ENCODE measurements around the gene PRR19. TPM values are rescaled to one million over a fixed set of nuclear protein-coding genes. Genes with fewer than 3 reads are reported as not detected.

Gene PRR19
- total RNA-seq, 1 donor from 2014 or later, result 0.71 TPM

GRCh38 chr19:42313096-42313839, 11.3 kb downstream of the PRR19 start, which contains the start of gene TMEM145:
Gene TMEM145, plus strand, starts transcription at chr19:42313309. Its CDS starts 68 bp downstream, at chr19:42313377.
- H3K4me3 ChIP-seq, result peak within 1 kb of the TSS; percentile 51

GRCh38 chr19:42313840-42314755, 12.2 kb downstream of the PRR19 start:
- Histone ChIP-seq H3K36me3 (no peaks in the 10 kb centered on the region), H3K4me1 (peaks cover 9% of the 10 kb centered on the region), H3K9me3 (no peaks in the 10 kb centered on the region), H3K27ac (no peak overlapping the region), H3K27me3 (ENCODE audit: low read depth) (peaks cover 37% of the 10 kb centered on the region), H3K4me3 (peak overlapping the region; percentile 51)
- intact Hi-C loops (cut with DNase I), result no loop called here
- ATAC-seq (no peak), DNase-seq (no peak)
- TF ChIP-seq, protein P1, sequence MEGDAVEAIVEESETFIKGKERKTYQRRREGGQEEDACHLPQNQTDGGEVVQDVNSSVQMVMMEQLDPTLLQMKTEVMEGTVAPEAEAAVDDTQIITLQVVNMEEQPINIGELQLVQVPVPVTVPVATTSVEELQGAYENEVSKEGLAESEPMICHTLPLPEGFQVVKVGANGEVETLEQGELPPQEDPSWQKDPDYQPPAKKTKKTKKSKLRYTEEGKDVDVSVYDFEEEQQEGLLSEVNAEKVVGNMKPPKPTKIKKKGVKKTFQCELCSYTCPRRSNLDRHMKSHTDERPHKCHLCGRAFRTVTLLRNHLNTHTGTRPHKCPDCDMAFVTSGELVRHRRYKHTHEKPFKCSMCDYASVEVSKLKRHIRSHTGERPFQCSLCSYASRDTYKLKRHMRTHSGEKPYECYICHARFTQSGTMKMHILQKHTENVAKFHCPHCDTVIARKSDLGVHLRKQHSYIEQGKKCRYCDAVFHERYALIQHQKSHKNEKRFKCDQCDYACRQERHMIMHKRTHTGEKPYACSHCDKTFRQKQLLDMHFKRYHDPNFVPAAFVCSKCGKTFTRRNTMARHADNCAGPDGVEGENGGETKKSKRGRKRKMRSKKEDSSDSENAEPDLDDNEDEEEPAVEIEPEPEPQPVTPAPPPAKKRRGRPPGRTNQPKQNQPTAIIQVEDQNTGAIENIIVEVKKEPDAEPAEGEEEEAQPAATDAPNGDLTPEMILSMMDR (IDR thresholded peaks at IDR 0.05), result no peak

More at GRCh38 chr19:42313096-42313839, 11.3 kb downstream of the PRR19 start, which contains the start of gene TMEM145:
- TF ChIP-seq, protein P1 (IDR thresholded peaks at IDR 0.05), result no peak
- no peaks in the 10 kb centered on the region for H3K36me3 ChIP-seq
- ATAC-seq, result peak; percentile 68 to 76
- peaks cover 37% of the 10 kb centered on the region for H3K27me3 ChIP-seq (ENCODE audit: low read depth)
- H3K4me1 ChIP-seq, result peaks cover 9% of the 10 kb centered on the region
- no peak within 1 kb of the TSS for H3K27ac ChIP-seq
- H3K9me3 ChIP-seq, result no peaks in the 10 kb centered on the region
- intact Hi-C loops (cut with DNase I), result no loop called here
- no peak for DNase-seq

DNA sequence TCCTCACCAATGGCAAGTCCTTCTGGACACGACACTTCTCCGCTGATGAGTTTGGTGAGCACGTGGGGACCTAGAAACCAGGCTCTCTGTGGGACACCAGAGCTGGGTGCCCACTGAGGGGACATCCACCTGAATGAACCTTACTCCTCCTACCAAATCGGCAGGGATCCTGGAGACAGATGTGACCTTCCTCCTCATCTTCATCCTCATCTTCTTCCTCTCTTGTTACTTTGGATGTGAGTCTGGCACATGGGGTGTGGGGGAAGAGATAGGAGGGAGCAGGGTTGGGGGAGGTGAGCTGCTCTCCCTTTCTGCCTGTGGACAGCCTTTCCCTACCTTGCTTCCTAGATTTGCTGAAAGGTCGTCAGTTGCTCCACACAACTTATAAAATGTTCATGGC, 13.1 kb downstream of the PRR19 start:
- no peak overlapping the region for H3K4me3 ChIP-seq
- H3K27me3 ChIP-seq (ENCODE audit: low read depth), result peaks cover 37% of the 10 kb centered on the region
- H3K27ac ChIP-seq, result no peak overlapping the region
- no peaks in the 10 kb centered on the region for H3K9me3 ChIP-seq
- no peak for ATAC-seq
- TF ChIP-seq, protein P1 (IDR thresholded peaks at IDR 0.05), result no peak
- no peaks in the 10 kb centered on the region for H3K36me3 ChIP-seq
- intact Hi-C loops (cut with DNase I), result no loop called here
- no peak for DNase-seq
- H3K4me1 ChIP-seq, result peaks cover 9% of the 10 kb centered on the region

DNA sequence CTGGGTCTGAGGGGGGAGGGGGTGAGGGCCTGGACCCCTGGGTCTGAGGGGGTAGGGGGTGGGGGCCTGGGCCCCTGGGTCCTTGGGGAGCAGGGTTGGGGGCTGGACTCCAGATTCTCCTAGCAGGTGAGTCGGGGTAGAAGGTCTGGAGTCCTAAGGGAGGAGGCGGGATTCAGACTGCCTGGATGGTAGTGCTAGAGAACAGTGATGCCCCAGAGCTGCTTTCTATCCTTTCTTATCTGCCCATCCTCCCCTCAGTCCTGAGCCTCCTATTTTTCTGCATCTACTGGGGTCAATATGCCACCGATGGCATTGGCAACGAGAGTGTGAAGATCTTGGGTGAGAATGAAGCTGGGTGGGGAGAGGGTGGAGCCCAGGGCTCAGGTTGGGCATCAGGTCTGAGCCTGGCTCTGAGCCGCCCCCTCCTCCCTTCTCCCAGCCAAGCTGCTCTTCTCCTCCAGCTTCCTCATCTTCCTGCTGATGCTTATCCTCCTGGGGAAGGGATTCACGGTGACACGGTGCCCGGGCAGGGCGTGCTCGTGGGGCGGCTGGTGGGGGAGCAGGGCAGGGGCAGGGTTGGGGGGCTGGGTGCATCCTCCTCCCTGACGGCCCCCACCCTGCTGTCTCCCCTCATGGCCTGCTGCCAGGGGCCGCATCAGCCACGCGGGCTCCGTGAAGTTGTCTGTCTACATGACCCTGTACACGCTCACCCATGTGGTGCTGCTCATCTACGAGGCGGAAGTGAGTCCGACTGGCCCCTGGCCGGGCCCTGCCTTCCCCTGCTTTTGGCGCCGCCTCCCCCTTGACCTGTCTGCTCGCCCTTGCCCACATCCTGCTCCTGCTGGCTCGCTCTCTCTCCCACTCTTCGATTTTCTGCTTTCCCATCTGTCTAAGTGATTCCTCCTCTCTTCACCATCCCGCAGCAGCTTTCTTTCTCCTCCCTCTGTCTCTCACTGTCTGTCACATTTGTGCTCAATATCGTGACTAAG, 14.6 kb downstream of the PRR19 start:
- Histone ChIP-seq H3K36me3 (no peaks in the 10 kb centered on the region), H3K27ac (no peak overlapping the region), H3K4me1 (peaks cover 9% of the 10 kb centered on the region), H3K4me3 (peak overlapping the region; percentile 10), H3K27me3 (ENCODE audit: low read depth) (peaks cover 30% of the 10 kb centered on the region), H3K9me3 (no peaks in the 10 kb centered on the region)
- DNase-seq (peak; percentile 74), ATAC-seq (peak; percentile 45 to 68)
- TF ChIP-seq, protein P1 (IDR thresholded peaks at IDR 0.05), result no peak
- intact Hi-C loops (cut with DNase I), result no loop called here
